HG03354 (cell line): Measurements from ENCODE around the gene ESPL1.

Experiments
- ATAC-seq: cut with Tn5 transposase; IDR thresholded peaks from one replicate; pipeline ENCODE4 v1.9.1; 2021; ENCODE audit warnings: mild to moderate bottlenecking; ENCODE audit not compliant: unreplicated experiment, poor library complexity, severe bottlenecking

ESPL1 gene

DNA sequence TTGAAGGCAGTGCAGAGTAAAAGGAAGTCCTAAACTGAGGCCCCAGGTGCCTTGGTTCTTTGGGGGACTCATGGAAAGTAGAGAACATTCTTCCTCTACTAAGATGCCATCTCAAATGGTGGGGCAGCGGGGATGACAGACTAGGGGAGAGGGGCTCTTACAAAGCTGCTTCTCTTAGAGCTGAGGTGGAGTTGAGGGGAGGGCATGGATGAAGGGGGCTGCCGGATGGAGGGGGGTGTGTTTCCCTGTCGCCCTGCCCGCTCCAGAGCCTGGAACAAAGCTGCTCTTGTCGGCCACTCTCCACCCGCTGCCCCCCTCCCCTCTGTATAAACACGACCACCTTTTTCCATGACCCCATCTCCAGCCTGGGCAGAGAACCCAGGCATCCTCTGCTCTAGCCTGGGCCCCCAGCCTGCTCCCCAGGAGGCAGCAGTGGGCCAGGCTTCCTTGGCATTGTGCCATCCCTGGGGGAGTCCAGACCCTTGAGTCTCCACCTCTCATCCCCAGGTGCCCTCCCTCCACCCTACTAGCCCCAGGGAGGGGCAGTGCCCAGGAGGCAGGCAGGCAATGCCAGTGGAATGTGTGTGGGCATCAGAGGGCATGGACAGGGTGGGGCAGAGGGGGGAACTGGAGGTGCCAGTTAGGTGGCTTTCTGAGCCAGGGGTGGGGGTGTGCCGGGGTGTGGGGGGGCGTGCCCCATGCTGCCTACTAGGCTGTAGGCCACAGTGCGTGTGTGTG lies 37.8 kb upstream of the ESPL1 start:
- ATAC-seq = no peak

GRCh38 chr12:53231671-53231920 lies 36.5 kb upstream of the ESPL1 start:
- ATAC-seq = no peak

- no peak for ATAC-seq
Observed at GRCh38 chr12:53231921-53232645, 36.0 kb upstream of the ESPL1 start, which contains the start of gene RARG. TSS of gene RARG (minus strand) at chr12:53232209. CDS start at chr12:53227545, 4,664 bp downstream.

GRCh38 chr12:53232646-53233461 lies 35.2 kb upstream of the ESPL1 start:
- ATAC-seq = no peak

DNA sequence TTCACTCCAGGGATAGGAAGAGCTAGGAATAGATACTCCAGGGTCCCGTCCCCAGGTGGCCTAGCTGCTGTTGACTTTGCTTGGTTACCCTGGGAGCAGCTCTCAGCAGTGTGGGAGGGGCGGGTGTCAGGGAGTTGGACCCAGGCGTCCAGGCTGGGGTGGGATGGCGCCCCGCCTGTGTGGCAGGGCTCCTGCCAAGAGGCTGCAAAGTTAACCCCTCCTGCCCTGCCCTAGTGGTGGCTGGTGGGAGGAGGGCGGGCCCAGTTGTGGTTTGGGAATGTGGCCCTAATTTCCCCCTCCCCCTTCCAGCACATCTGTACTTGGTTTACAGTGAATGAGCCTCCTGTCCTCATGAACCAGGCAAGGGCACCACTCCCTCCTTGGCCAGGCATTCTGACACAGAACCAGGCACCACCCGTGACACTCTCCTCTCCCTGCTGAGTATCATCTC lies 34.4 kb upstream of the ESPL1 start:
- no peak for ATAC-seq

DNA sequence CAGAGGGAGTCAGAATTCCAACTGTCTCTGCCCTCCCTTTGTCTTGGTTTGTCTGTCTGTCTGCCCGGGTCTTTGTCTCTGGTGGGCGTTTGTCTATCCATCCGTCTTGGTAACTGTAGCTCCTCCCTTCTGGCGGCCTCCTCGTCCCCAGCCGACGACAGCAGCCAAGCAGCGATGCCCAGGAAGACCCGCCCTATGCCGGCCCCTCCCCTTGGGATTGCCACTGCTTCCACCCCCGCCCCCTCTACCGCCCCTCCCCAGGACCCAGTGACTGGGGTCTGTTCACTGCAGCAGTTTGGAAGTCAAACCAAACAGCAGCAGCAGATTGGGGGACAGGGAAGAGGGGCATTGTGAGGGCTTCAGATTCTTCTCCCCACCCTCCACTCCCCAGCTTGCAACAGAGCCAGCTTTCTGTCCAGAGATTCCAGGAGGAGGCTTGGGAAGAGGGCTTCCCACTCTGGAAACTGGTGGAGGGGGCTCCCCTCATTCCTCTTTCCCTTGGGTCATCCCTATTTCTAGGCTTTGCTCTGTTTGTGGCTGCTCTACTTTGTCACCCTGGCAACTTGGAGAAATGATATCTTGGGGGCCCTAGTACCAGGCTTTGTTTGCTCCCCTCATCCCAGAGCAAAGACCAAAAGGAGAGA lies 33.7 kb upstream of the ESPL1 start:
- ATAC-seq = no peak

DNA sequence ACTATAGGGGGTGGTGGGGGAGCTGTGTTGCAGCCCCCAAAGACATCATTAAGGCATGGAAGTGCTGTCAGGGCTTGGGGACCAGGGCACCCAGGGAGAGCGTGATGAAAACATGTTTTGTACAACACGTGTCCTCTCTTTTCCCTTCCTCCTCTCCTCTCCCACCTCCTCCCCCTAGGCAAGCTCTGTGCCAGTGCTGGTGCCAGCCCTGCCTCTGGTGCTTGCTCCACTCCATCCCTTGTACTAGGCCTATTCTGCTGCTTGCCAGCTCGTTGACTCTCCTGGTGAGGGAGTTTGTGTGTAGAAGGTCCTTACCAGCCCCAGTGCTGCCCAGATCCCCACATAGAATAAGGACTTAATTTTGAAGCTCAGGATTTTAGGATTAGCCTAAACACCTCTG lies 32.9 kb upstream of the ESPL1 start:
- no peak for ATAC-seq

GRCh38 chr12:53235742-53236442 lies 32.2 kb upstream of the ESPL1 start:
- no peak for ATAC-seq

DNA sequence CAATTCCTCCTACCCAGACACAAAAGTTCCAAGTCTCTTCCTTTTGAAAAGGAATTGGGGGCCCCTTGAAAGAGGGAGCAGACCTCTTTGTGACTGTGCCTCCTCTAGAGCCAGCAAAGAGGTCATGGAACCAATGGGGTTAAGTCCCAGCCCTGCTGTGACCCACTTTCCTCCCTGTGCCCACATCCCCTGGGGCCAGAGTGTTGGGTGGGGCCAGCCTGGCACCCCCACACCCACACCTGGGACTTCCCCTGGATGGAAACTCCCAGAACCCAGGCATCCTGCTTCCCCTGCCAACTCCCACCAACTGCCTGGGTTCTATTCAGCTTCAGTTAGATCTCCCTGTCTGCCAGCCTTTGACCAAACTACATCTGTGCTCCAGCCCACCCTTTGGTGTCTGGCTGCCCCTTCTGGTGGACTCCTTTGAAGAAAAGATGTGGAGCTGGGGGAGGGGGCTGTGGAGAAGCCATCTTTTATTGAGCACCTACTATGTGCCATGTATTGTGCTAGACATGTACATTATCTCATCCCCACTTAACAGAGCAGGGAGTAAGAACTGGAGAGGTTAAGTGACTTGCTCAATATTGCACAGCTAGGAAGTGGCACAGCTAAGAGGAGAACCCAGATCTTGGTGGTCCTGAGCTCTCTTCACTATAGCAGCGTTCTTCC lies 31.5 kb upstream of the ESPL1 start:
- no peak for ATAC-seq

DNA sequence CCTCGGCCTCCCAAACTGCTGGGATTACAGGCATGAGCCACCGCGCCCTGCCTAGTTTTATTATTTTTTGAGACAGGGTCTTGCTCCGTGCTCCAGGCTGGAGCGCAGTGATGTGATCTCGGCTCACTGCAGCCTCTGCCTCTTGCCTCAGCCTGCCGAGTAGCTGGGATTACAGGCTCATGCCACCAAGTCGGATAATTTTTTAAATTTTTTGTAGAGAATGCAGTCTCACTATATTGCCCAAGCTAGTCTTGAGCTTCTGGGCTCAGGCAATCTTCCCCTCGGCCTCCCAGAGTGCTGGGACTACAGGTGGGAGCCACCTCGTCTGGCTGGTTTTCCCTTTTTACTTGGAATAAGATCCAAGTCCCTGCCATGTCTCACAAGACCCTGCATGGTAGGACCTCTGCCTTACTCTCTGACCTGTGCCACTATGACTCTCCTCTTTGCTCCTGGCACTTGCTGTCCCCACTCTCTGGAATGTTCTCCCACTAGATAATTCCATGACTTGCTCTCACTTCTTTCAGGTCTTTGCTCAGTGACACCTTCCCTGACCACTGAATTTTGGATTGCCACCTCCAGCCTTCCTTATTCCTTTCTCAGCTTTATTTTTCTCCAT lies 28.3 kb upstream of the ESPL1 start:
- no peak for ATAC-seq

GRCh38 chr12:53241623-53242412 lies 26.3 kb upstream of the ESPL1 start:
- ATAC-seq = no peak

DNA sequence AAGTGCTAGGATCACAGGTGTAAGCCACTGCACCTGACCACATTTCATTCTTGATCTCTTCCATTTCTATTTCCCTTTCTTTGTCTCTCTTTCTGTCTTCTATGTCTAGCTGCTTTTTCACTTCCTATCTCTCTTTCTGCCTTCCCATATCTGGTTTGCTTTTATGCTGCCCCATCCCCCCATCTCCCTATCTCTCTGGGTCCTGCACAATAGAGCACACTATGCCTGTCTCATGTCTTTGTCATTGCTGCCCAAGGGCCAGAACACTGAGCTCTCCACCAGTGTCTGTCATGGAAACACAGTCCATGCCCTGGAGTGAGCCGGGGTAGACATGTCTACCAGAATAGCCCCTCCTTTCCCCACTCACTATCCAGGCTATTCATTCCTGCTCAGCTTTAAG lies 23.8 kb upstream of the ESPL1 start:
- ATAC-seq = no peak

DNA sequence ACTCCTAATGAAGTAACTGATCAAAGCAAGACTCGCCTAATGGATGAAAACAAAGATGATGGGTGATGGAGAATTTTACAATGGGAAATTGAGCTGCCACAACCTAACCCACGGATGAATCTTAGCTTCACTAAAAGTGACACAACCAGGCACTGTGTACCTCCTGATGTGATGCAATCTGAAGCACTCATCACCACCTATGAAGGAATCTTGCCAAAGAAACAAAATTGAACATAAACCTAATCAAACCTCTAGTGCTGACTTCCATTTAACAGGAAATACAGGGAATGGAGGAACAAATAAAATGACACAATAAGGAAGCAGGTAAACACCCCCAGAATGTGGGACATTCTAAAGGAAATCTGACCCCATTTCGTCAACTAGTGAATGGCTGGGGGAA lies 22.8 kb upstream of the ESPL1 start:
- ATAC-seq = no peak

DNA sequence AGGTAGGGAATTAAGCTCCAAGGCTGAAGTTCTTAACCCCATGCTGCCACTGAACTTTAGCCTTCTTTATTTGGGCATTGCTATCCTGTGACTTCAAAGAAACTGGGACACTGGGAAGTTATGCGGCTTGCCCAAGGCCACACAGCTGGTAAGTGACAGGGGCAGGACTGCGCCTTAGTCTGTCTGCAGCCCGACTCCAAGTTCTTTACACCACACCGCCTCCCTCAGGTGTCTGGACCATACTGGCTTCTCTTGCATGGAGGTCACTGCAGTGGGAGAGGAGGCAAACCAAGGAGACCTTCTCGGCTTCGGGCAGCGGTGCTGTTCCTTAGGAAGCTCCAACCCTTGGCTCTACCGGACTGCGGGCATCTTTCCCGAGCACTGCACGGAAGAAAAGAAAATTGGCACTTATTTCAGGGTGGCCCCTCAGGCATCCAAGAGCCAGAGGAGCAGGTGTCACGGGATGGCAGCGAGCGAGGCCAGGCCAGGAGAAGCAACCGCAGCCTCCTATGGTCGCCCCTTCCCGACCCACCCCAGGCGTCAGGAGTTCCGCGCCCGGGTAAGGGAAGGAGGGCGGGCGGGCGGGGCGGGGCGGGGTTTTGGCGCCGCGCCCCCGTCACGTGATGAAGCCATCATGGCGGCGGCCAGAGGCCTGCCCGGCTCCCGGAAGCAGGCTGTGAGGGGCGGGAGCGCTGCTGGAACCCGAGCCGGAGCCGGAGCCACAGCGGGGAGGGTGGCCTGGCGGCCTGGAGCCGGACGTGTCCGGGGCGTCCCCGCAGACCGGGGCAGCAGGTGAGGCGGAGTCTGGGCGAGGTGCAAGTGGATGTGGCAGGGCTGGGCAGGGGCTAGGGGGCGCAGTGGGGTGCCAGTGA lies 16.4 kb upstream of the ESPL1 start:
- peak; percentile 77 for ATAC-seq

- no peak for ATAC-seq
Observed at GRCh38 chr12:53252349-53252916, 15.7 kb upstream of the ESPL1 start.

DNA sequence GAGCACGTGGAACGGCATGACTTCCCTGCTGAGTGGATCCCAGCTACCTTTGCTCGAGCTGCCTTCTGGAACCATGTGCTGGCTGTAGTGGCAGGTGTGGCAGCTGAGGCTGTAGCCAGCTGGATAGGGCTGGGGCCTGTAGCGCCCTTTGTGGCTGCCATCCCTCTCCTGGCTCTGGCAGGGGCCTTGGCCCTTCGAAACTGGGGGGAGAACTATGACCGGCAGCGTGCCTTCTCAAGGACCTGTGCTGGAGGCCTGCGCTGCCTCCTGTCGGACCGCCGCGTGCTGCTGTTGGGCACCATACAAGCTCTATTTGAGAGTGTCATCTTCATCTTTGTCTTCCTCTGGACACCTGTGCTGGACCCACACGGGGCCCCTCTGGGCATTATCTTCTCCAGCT lies 14.8 kb upstream of the ESPL1 start:
- no peak for ATAC-seq
